Left hindlimb (tissue), 1 donor: ENCODE data around the gene HRH3.

Experiments used
- DNase-seq: peaks from one replicate; pipeline ENCODE4 v3.0.0-alpha.2; 2018

HRH3 gene

GRCh38 chr20:62197801-62198200, 22.3 kb downstream of the HRH3 start:
- DNase-seq = no peak

DNA sequence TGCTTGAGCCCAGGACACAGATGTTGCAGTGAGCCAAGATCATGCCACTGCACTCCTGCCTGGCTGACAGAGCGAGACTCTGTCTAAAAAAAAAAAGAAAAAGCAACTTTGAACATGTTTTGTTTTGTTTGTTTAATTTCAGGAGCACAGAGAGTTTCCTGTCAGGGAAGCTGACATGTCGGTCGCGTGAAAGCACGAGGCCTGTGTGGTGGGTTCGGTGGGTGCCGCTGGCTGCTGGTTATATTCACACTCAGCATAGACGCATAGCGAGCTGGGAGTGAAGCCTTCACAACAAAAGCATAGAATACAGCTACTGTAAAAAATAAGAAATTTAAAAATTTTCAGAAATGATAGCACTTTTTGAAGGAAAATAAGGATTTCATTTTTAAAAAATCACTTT, 22.8 kb downstream of the HRH3 start:
- no peak for DNase-seq

- DNase-seq = no peak
These were observed 23.8 kb downstream of the HRH3 start for GRCh38 chr20:62196286-62196685.

GRCh38 chr20:62195736-62196135, 24.3 kb downstream of the HRH3 start:
- no peak for DNase-seq

GRCh38 chr20:62195075-62195405, 25.0 kb downstream of the HRH3 start:
- DNase-seq = no peak

- DNase-seq = peak; percentile 14
These were observed 26.7 kb downstream of the HRH3 start for GRCh38 chr20:62193079-62194025.

- no peak for DNase-seq
These were observed 27.4 kb downstream of the HRH3 start for GRCh38 chr20:62192635-62193034.

GRCh38 chr20:62191781-62192559, 28.1 kb downstream of the HRH3 start:
- DNase-seq = peak; percentile 7

- no peak for DNase-seq
These were observed 29.3 kb downstream of the HRH3 start for GRCh38 chr20:62190639-62191411.

GRCh38 chr20:62186887-62187866, 32.9 kb downstream of the HRH3 start:
- no peak for DNase-seq

DNA sequence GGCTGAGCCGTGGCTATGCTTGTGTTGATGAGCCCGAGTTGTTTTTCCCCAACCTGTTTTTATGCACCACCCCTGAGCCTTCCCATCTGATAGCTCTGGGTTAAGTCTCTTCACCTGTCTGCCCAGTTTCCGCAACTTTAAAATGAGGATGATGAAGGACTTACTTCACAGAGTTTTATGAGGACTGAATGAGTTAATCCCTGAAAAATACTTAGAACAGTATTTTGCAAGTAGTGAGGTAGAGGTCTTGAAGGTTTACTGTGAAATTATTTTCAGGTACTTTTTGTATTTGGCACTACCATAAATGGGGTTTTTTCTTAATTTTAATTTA, 34.0 kb downstream of the HRH3 start:
- no peak for DNase-seq

DNA sequence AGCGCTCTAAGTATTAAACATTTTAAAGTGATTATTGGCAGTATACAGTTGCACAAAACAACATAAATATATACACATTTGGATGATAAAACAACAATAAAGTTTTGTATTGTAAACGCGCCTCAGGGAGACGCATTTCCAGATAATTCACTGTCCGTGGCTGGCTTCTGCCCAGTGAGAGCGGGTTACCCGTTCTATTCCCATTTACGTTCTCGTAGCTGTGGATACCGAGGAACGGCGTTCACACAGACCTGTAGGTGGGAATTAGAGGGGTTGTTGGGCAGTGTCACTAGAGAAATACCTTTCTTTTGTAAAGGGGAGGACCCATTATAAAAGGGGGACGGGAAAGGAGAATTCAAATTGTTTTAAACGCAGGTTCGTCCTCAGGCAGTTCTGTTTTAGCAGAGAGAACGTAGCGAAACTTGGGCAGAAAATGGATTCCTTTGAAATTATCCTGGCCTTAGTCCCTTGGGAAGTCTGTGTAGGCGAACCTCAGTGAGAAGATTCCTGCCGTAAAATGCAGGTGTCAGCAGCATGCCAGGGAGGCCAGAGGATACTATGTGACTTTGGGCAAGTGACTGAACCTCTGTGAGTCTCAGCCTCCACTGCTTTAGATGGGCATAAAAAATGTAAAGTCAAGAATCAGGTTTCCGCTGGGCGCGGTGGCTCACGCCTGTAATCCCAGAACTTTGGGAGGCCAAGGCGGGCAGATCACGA, 36.5 kb downstream of the HRH3 start:
- no peak for DNase-seq

GRCh38 chr20:62182469-62183425, 37.3 kb downstream of the HRH3 start, which contains the start of gene MTG2:
Gene MTG2 (plus strand): TSS chr20:62183028. CDS start chr20:62193421, 10,393 bp downstream.
- DNase-seq = peak; percentile 95

GRCh38 chr20:62181808-62182207, 38.3 kb downstream of the HRH3 start:
- no peak for DNase-seq

DNA sequence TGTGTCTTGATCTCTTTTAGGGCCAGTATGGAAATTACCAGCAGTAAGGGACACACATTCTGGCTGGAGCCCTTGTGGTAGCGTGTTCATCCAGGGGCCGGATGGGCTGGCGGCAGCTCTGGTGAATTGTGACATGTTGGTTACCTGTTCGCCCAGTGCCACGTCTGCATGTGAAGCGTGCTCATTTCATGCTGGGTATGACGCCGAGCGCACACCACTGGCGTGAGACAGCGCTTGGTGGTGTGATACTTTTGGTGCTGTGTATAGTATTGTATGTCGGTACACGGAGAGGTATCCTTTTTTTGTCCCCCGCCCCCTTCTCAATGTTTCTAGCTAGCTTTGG, 40.9 kb downstream of the HRH3 start:
- no peak for DNase-seq

DNA sequence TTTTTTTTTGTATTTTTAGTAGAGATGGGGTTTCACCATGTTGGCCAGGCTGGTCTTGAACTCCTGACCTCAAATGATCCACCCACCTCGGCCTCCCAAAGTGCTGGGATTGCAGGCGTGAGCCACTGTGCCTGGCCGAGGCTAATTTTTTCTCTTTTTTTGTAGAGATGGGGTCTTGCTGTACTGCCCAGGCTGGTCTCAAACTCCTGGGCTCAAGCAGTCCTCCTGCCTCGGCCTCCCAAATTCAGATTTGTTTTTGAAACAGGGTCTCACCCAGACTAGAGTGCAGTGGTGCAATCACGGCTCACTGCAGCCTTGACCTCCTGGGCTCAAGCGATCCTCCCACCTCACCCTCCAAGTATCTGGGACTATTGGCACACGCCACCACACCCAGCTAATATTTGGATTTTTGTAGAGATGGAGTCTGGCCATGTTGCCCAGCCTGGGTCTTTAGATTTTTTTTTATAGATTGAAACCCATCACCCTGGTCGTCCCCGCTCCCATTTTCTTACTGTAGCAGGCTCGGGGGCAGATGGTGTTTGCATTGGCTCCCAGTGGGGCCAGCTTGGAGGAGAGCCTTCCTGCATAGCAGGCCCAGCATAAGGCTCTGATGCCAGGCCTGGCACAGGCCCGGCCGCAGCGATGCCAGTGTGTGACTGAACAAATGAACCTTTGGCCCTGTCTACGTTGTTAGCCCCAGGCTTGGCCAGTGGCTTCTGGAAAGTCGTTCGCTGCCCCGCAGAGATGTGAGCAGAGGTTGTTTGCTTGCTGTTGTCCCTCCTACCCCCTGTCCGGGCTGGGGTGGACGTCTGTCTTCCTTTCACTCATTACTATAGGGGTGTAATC, 41.5 kb downstream of the HRH3 start:
- no peak for DNase-seq

DNA sequence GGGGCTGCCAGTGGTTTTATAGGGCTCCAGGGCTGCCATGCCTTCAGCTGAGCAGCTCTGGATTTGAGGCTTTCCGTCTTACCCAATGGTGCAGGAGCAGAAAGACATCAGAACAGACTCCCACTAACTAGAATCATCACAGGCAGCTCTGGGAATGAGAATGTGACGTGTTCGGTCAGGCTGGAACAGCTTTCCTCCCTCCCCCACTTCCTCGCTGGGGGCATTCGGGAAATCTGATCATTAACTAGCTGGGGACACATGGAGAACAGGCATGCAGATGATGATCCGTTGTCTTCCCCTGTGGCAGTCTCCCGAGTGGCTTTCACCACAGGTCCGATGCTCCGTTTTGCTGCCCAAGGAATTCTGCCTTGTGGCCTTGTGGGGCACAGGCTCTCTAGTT, 42.8 kb downstream of the HRH3 start:
- DNase-seq = no peak

DNA sequence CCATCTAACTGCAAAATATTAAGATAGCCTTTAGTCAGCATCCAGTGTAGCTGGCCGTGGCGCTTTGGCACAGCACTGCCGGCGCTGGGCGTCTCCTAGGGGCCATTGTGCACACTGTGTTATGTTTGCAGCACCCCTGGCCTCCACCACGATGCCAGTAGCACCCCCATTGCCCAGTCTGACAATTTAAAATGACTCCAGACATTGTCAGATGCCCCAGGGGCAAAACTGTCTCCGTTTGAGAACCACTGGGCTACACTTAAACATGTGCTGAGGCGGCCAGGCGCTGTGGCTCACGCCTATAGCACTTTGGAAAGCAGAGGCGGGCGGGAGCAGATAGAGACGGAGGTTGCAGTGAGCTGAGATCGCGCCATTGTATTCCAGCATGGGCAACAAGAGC, 43.2 kb downstream of the HRH3 start:
- DNase-seq = no peak

- DNase-seq = no peak
These were observed 44.4 kb downstream of the HRH3 start for GRCh38 chr20:62175711-62176110.
